ENCODE data around the gene PPP3R1. TPM values are rescaled to one million over a fixed set of nuclear protein-coding genes. Genes with fewer than 3 reads are reported as not detected.

The PPP3R1 gene
- total and polyA plus RNA-seq, 10 of the 15 experiments (the other 5 are each of a cell fraction or from before 2014, with no cell fraction given) = 1.5 to 61.0 (median 15.8) TPM

DNA sequence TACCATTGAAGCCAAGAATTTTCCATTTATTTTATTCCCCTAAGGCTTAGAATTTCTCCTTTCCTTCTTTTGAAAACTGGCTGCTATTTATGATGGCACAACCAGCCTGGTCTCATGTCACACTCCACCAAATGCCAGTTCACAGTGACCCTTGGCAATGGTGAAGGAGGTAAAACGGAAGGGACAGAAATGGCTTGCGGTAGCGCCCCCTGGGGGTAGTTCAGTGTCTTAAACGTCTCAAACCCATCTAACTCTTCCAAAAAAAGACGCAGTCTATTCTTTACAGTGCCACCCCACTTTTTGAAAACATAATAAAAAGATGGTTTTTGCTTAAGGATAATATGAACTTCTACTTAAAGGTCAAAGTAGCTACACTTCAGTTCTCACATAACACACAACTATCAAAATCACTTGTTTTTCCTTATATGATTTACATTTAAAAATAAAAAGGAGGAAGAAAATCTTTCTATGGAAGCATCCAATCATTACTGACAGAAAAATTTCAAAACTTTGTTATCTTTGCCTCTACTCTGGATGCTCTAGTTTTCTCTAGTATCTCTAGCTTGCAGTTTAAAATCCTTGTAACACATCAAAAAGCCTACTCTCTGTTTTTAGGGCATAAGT is 66.7 kb downstream of the PPP3R1 start:
- FAIRE-seq (peak; percentile 65), ATAC-seq (peak; percentile 94), DNase-seq (ENCODE audit: low read depth, low spot score) (peak; percentile 28)
- Histone ChIP-seq H3K79me2 (ENCODE audit: control insufficient read depth, insufficient read depth, low read length) (peaks cover 13% of the 10 kb centered on the region), H3K4me2 (ENCODE audit: control insufficient read depth, insufficient read depth) (no peak overlapping the region), H3K27me3 (replicated peaks in 1 of 2; ENCODE audit: control insufficient read depth in 2 of 2, insufficient read depth in 2 of 2, low read length in 1 of 2) (no peaks in the 10 kb centered on the region), H4K20me1 (ENCODE audit: control insufficient read depth, insufficient read depth) (no peaks in the 10 kb centered on the region), H3K9me3 (replicated peaks; ENCODE audit: control insufficient read depth, insufficient read depth, low read length) (no peaks in the 10 kb centered on the region), H3K4me1 (ENCODE audit: control insufficient read depth, insufficient read depth, low read length) (no peaks in the 10 kb centered on the region), H2AFZ (ENCODE audit: control insufficient read depth, low read depth, low read length) (no peak overlapping the region), H3K4me3 (no peak overlapping the region), H3K9ac (ENCODE audit: control insufficient read depth, insufficient read depth, low read length) (no peak overlapping the region), H3K27ac (ENCODE audit: control insufficient read depth, insufficient read depth) (no peak overlapping the region; the same call in 1 of the 2 replicates), H3K36me3 (ENCODE audit: control insufficient read depth in 2 of 2, insufficient read depth in 2 of 2, low read length in 1 of 2) (peaks cover 3 to 7% of the 10 kb centered on the region in 2 experiments; a peak in 3 of 4 replicates)
- intact Hi-C loops (cut with micrococcal nuclease; ENCODE audit: unreplicated experiment) = loop anchor here (1.0 kb wide), 1 partner anchor 63 kb away; no protein-coding TSS in a partner anchor
- in situ Hi-C loops (cut with MboI) = no loop called here
- SMC1A ChIA-PET (ENCODE audit: uncharacterized antibody, unreplicated experiment) = interaction anchor here (0.6 to 4.2 kb wide), 14 partner anchors 10 to 200 kb away, joined by 3 to 30 read pairs (median 3); no protein-coding TSS in a partner anchor
- BruUV-seq (replicated peaks) = no TSS peak
- CTCF ChIA-PET = interaction anchor here (0.6 to 4.4 kb wide), 41 partner anchors 8 to 1633 kb away, joined by 3 to 53 read pairs (median 4); partner anchors contain the start of gene PNO1
- TF ChIP-seq CTCF (IDR thresholded peaks at IDR 0.05 in 2 of 3, conservative IDR thresholded peaks at IDR 0.05 in 1 of 3; ENCODE audit: control insufficient read depth in 2 of 3, extremely low read depth in 1 of 3, insufficient read depth in 1 of 3, low read depth in 3 of 3, low read length in 3 of 3) = peak; percentile 55 to 80 (median 80)
- TF ChIP-seq SRF (IDR thresholded peaks at IDR 0.05; ENCODE audit: low read depth in 2 of 2, low read length in 2 of 2) = peak; percentile 86 to 95
- no peak for TF ChIP-seq NFYB (IDR thresholded peaks at IDR 0.05; ENCODE audit: insufficient read depth, low read depth, low read length)
- TF ChIP-seq RAD21 (IDR thresholded peaks at IDR 0.05; ENCODE audit: insufficient read depth, low read depth, low read length) = peak; percentile 49
- TF ChIP-seq RUNX3 (IDR thresholded peaks at IDR 0.05; ENCODE audit: low read length) = 0 out of 2 replicates have a peak, but pooled peaks have one; percentile 16
- TF ChIP-seq SMC3 (IDR thresholded peaks at IDR 0.05; ENCODE audit: borderline replicate concordance, low read length) = peak; percentile 46; the same call in 1 of the 2 replicates
- TF ChIP-seq YY1 (IDR thresholded peaks at IDR 0.05; ENCODE audit: low read depth, low read length) = peak; percentile 63
- TF ChIP-seq NRF1 (conservative IDR thresholded peaks at IDR 0.05; ENCODE audit: low read depth, low read length) = no peak
- no peak for TF ChIP-seq BRCA1 (IDR thresholded peaks at IDR 0.05; ENCODE audit: low read depth, low read length)
- no peak for TF ChIP-seq ATF7 (IDR thresholded peaks at IDR 0.05; ENCODE audit: low read depth)
- POLR2A ChIA-PET = no interaction called here
- RAD21 ChIA-PET (ENCODE audit: unreplicated experiment) = interaction anchor here (0.8 to 2.5 kb wide), 6 partner anchors 8 to 65 kb away, joined by 3 to 10 read pairs (median 4); no protein-coding TSS in a partner anchor
- 14% methylated on average over 5 of the region's 5 CpGs for WGBS (ENCODE audit: insufficient coverage, insufficient replicate concordance, low lambda C conversion rate, missing lambda C conversion rate)

Data from GM12878 (cell line).